HepG2 (cell line): ENCODE data around the gene SPOPL. TPM values are rescaled to one million over a fixed set of nuclear protein-coding genes. Genes with fewer than 3 reads are reported as not detected.

Experiments
- ATAC-seq: fragments of 200-7000 bp; cut with Tn5 transposase; 3 replicates; pipeline ENCODE4 v1.9.1; 2020; ENCODE audit warnings: mild to moderate bottlenecking, moderate library complexity
- BruUV-seq: library from RNA; stranded (reverse); fragments of 400-500 nt; replicated peaks from 2 replicates; lab custom pipeline; 2021; lab: Mats Ljungman, UMichigan
- CTCF ChIA-PET: fragments of 300-600 bp; formaldehyde crosslinking; extraction: SDS; loops from one replicate; lab custom pipeline; 2021; ENCODE audit warnings: low total read pairs, inconsistent platforms, low intra/inter-chr PET ratio; lab: Yijun Ruan, JAX
- POLR2A ChIA-PET: fragments of 350-600 bp; sonication (Branson Sonifier 250); formaldehyde crosslinking; loops from one replicate; lab custom pipeline; 2020; ENCODE audit warnings: antibody characterized with exemption, inconsistent platforms; lab: Yijun Ruan, JAX
- DNase-seq: peaks from one replicate; pipeline ENCODE4 v3.0.0-alpha.2; 2015; ENCODE audit warnings: low spot score
- FAIRE-seq: peaks from 3 replicates; lab custom pipeline; 2011; peaks lifted over from hg19 to GRCh38; lab: Jason Lieb, UNC
- H2AFZ ChIP-seq: one replicate; pipeline ENCODE4 v1.6.1; 2011; ENCODE audit warnings: low read length, inconsistent platforms
- H3K27ac ChIP-seq: fragments of 300-600 bp; 3 replicates; pipeline ENCODE4 v1.8.0; 2011; ENCODE audit warnings: mixed run types, mild to moderate bottlenecking, mixed read lengths, low read length, inconsistent platforms; ENCODE audit not compliant: insufficient read depth; ENCODE audit errors: extremely low read length
- H3K27me3 ChIP-seq, 2 experiments: fragments of 200-600 bp in 1 of 2; 2 replicates in 1 of 2; 3 replicates in 1 of 2; pipeline versions ENCODE4 v1.6.0 to v1.8.0; 2011; ENCODE audit warnings: low read length in 2 of 2, mild to moderate bottlenecking in 2 of 2, moderate library complexity in 2 of 2, inconsistent platforms in 1 of 2; ENCODE audit not compliant: insufficient read depth in 2 of 2, control insufficient read depth in 1 of 2
- H3K36me3 ChIP-seq, 2 experiments: fragments of 200-600 bp in 1 of 2; replicated peaks in 1 of 2; 2 replicates in 1 of 2; 3 replicates in 1 of 2; pipeline versions ENCODE4 v1.5.1 to v1.8.0; 2011; ENCODE audit warnings: low read length in 2 of 2, inconsistent platforms in 1 of 2; ENCODE audit not compliant: insufficient read depth in 2 of 2, control insufficient read depth in 1 of 2
- H3K4me1 ChIP-seq: 2 replicates; pipeline ENCODE4 v1.5.1; 2012; ENCODE audit warnings: low read length, inconsistent platforms; ENCODE audit not compliant: insufficient read depth
- H3K4me2 ChIP-seq: 2 replicates; pipeline ENCODE4 v1.6.0; 2011; ENCODE audit warnings: low read depth, low read length, inconsistent platforms
- H3K4me3 ChIP-seq, 3 experiments: fragments of 200-600 bp in 1 of 3; sonication (generic), shearing (Covaris generic) in 1 of 3; replicated peaks in 1 of 3; 2 replicates each; pipeline ENCODE4 v1.5.1; 2011 to 2016; ENCODE audit warnings: low read length in 3 of 3, inconsistent platforms in 2 of 3, low read depth in 2 of 3, mild to moderate bottlenecking in 2 of 3, control low read depth in 1 of 3, mixed read lengths in 1 of 3; ENCODE audit not compliant: insufficient read depth in 1 of 3
- H3K79me2 ChIP-seq: one replicate; pipeline ENCODE4 v1.6.1; 2011; ENCODE audit warnings: low read length, inconsistent platforms; ENCODE audit not compliant: insufficient read depth
- H3K9ac ChIP-seq: 2 replicates; pipeline ENCODE4 v1.6.0; 2011; ENCODE audit warnings: mild to moderate bottlenecking, low read depth, low read length, inconsistent platforms; ENCODE audit not compliant: insufficient read depth
- H3K9me3 ChIP-seq: 2 replicates; pipeline ENCODE4 v1.5.1; 2012; ENCODE audit warnings: mild to moderate bottlenecking, low read length
- H4K20me1 ChIP-seq: 2 replicates; pipeline ENCODE4 v1.6.0; 2011; ENCODE audit warnings: inconsistent platforms, mild to moderate bottlenecking, low read length, moderate library complexity; ENCODE audit not compliant: insufficient read depth
- ETV6 ChIP-seq: sonication (generic); formaldehyde crosslinking; conservative IDR thresholded peaks from 2 replicates; pipeline ENCODE4 v1.4.0; 2020; ENCODE audit warnings: missing genetic modification reagents
- KMT2B ChIP-seq: IDR thresholded peaks from 2 replicates; pipeline ENCODE4 v1.6.1; 2016; ENCODE audit warnings: missing genetic modification reagents, missing compliant biosample characterization
- MEIS2 ChIP-seq: sonication (generic); formaldehyde crosslinking; IDR thresholded peaks from 2 replicates; pipeline ENCODE4 v1.9.0; 2021; ENCODE audit warnings: mild to moderate bottlenecking, missing genetic modification reagents
- NPAS2 ChIP-seq: sonication (generic); formaldehyde crosslinking; IDR thresholded peaks from 2 replicates; pipeline ENCODE4 v1.8.0; 2022; ENCODE audit warnings: mild to moderate bottlenecking, missing genetic modification reagents, borderline replicate concordance
- SOX6 ChIP-seq, 2 experiments: fragments of 450-650 bp in 1 of 2; sonication (generic) in 1 of 2; formaldehyde crosslinking in 1 of 2; IDR thresholded peaks; 2 replicates each; pipeline versions ENCODE4 v1.4.0 to v1.6.1; 2017 to 2020; ENCODE audit warnings: antibody characterized with exemption in 1 of 2, mild to moderate bottlenecking in 1 of 2, missing genetic modification reagents in 1 of 2
- STAG1 ChIP-seq: sonication (generic); formaldehyde crosslinking; IDR thresholded peaks from 2 replicates; pipeline ENCODE4 v1.4.0; 2020; ENCODE audit warnings: missing genetic modification reagents
- TBX2 ChIP-seq: sonication (generic); formaldehyde crosslinking; IDR thresholded peaks from 2 replicates; pipeline ENCODE4 v1.5.0; 2020; ENCODE audit warnings: missing genetic modification reagents, mild to moderate bottlenecking, borderline replicate concordance
- TCF7 ChIP-seq: sonication (generic); IDR thresholded peaks from 2 replicates; pipeline ENCODE4 v1.6.1; 2016; ENCODE audit warnings: antibody characterized with exemption, low read depth
- TMF1 ChIP-seq: sonication (generic); formaldehyde crosslinking; IDR thresholded peaks from 2 replicates; pipeline ENCODE4 v1.8.1; 2022; ENCODE audit warnings: low read depth, missing genetic modification reagents
- TOPORS ChIP-seq: sonication (generic); formaldehyde crosslinking; IDR thresholded peaks from 2 replicates; pipeline ENCODE4 v1.8.0; 2023; ENCODE audit warnings: mild to moderate bottlenecking, missing genetic modification reagents
- ZEB1 ChIP-seq: IDR thresholded peaks from 2 replicates; pipeline ENCODE4 v1.6.1; 2012; ENCODE audit warnings: mild to moderate bottlenecking, low read depth, inconsistent platforms; ENCODE audit not compliant: insufficient replicate concordance
- ZKSCAN1 ChIP-seq: fragments of 150-350 bp; IDR thresholded peaks from 2 replicates; pipeline ENCODE4 v1.6.1; 2014; ENCODE audit warnings: low read length
- ZNF296 ChIP-seq: sonication (generic); formaldehyde crosslinking; conservative IDR thresholded peaks from 2 replicates; pipeline ENCODE4 v1.5.0; 2020; ENCODE audit warnings: mild to moderate bottlenecking, missing genetic modification reagents
- ZNF572 ChIP-seq: sonication (generic); formaldehyde crosslinking; IDR thresholded peaks from 2 replicates; pipeline ENCODE4 v1.5.1; 2020; ENCODE audit warnings: mild to moderate bottlenecking, missing genetic modification reagents
- ZNF605 ChIP-seq: sonication (generic); formaldehyde crosslinking; IDR thresholded peaks from 2 replicates; pipeline ENCODE4 v1.8.0; 2022; ENCODE audit warnings: mild to moderate bottlenecking, missing genetic modification reagents
- ZSCAN31 ChIP-seq: sonication (generic); formaldehyde crosslinking; IDR thresholded peaks from 2 replicates; pipeline ENCODE4 v1.5.0; 2020; ENCODE audit warnings: low read depth, mild to moderate bottlenecking, missing genetic modification reagents
- WGBS: methylation state at CpG from one replicate; pipeline ENCODE4 v1.1.6; 2017; ENCODE audit warnings: low lambda C conversion rate; 5-methylcytosine and 5-hydroxymethylcytosine counted together
- in situ Hi-C: cut with HindIII; loops from 2 replicates; pipeline ENCODE4 v1.10.0; 2017; ENCODE audit warnings: low pct_unique_long_range_greater_than_20kb; ENCODE audit not compliant: extremely low pct_ligation_motif_present
- intact Hi-C: fragments of 100-400 bp; cut with micrococcal nuclease; formaldehyde crosslinking; loops from one replicate; pipeline ENCODE4 v1.10.0; 2022; ENCODE audit not compliant: unreplicated experiment
- polyA plus RNA-seq, 8 experiments: library from polyadenylated mRNA; depleted of rRNA in 3 of 8; stranded (reverse) in 7 of 8; unstranded in 1 of 8; fragments of >200 nt; fragmentation: Illumina TruSeq in 4 of 8; extraction: Trizol in 4 of 8; gene quantifications; 2 replicates each; pipeline versions ENCODE4 v1.2.1 to v1.2.3, GENCODE V29; 2011 to 2016; ENCODE audit warnings: low read depth in 4 of 8, missing spikeins in 1 of 8, mixed read lengths in 1 of 8; ENCODE audit not compliant: insufficient read depth in 1 of 8
- total RNA-seq, 5 experiments: library from RNA; depleted of rRNA; stranded (reverse); fragments of >200 nt; fragmentation: Illumina TruSeq; extraction: Trizol; gene quantifications; 2 replicates each; pipeline ENCODE4 v1.2.3, GENCODE V29; 2016; ENCODE audit warnings: low read depth in 1 of 5
- TF ChIP-seq, protein P1 (sequence below): sonication (generic); formaldehyde crosslinking; IDR thresholded peaks from 2 replicates; pipeline ENCODE4 v1.5.1; 2020; ENCODE audit warnings: mild to moderate bottlenecking, moderate library complexity, missing genetic modification reagents
- TF ChIP-seq, protein P2 (sequence below): sonication (generic); formaldehyde crosslinking; IDR thresholded peaks from 2 replicates; pipeline ENCODE4 v1.4.0; 2020; ENCODE audit warnings: missing genetic modification reagents

Gene SPOPL
- total and polyA plus RNA-seq, 2 of the 13 experiments (the other 11 are each of a cell fraction or from before 2014, with no cell fraction given): 12.6 to 51.6 TPM

DNA sequence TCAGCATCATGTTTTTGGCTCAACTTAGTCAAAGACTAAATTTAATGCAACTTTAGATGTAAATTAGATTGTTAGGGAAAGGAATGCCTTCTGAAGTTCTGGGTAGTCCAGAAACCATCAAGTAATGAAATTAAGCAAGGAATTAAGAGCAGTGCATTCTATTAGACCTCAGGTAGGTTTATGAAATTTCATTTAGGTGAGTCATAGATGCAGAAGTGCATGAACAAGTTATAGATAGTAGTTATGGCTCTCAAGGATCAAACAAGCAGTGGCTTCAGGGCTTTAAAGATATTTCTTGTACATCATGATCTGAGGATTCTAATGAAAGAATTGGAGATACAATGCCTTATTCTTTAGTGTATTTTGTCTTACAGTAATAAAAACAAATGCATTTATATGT lies 25.4 kb upstream of the SPOPL start:
- ATAC-seq: no peak
- CTCF ChIA-PET: no interaction called here

DNA sequence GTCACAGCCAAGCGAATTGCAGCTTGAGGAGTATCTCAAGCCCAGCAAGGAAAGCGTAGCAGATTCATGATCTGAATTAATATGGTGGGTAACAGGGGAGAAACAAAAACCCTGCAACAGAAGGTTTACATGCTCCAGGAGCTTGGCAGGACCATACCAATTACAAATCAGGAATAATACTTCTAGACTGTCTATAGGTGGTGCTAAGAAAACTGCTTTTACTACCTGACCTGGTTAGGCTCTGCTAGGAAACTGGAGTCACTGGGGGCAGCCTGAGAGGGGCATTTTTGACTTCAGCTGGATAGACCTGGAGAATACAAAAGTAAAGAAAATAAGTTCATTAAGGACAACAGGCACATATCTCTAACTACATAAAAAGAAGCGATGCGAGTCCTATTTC lies 24.6 kb upstream of the SPOPL start:
- intact Hi-C loops (loop anchor here (5.0 kb wide), 1 partner anchor 310 kb away; no protein-coding TSS in a partner anchor), in situ Hi-C loops (no loop called here)
- H2AFZ ChIP-seq: no peak overlapping the region
- H4K20me1 ChIP-seq: no peaks in the 10 kb centered on the region
- no peak for FAIRE-seq
- H3K9me3 ChIP-seq: no peaks in the 10 kb centered on the region
- H3K79me2 ChIP-seq: no peaks in the 10 kb centered on the region
- no peak overlapping the region for H3K27ac ChIP-seq
- peak; percentile 30 for DNase-seq
- H3K4me2 ChIP-seq: no peak overlapping the region
- H3K9ac ChIP-seq: no peak overlapping the region
- ATAC-seq: peak; percentile 93
- peaks cover 23% of the 10 kb centered on the region for H3K4me1 ChIP-seq
- ChIA-PET CTCF (no interaction called here), POLR2A (interaction anchor here (0.8 to 1.2 kb wide), 3 partner anchors 14 to 26 kb away, joined by 3 to 4 read pairs (median 3); partner anchors contain the start of gene SPOPL)
- no peaks in the 10 kb centered on the region for H3K27me3 ChIP-seq
- H3K36me3 ChIP-seq: no peaks in the 10 kb centered on the region
- WGBS: 93% methylated on average over 4 of the region's 4 CpGs
- H3K4me3 ChIP-seq: no peak overlapping the region
- BruUV-seq: no TSS peak
- peak; percentile 33; the same call in 1 of the 2 replicates for TF ChIP-seq TBX2
- no peak for TF ChIP-seq TCF7
- TF ChIP-seq NPAS2 (CRISPR knock-in tag): no peak
- no peak for TF ChIP-seq ZNF605 (CRISPR knock-in tag)
- TF ChIP-seq ZNF572 (CRISPR knock-in tag): no peak
- TF ChIP-seq ETV6: no peak
- TF ChIP-seq ZSCAN31 (CRISPR knock-in tag): no peak
- TF ChIP-seq MEIS2 (CRISPR knock-in tag): no peak
- no peak for TF ChIP-seq KMT2B (CRISPR knock-in tag)
- no peak for TF ChIP-seq SOX6 (IDR thresholded peaks at IDR 0.05)
- TF ChIP-seq SOX6 (CRISPR knock-in tag; IDR thresholded peaks at IDR 0.05): peak; percentile 17; the same call in 1 of the 2 replicates
- TF ChIP-seq STAG1 (CRISPR knock-in tag): peak; percentile 71
- TF ChIP-seq, protein P1, sequence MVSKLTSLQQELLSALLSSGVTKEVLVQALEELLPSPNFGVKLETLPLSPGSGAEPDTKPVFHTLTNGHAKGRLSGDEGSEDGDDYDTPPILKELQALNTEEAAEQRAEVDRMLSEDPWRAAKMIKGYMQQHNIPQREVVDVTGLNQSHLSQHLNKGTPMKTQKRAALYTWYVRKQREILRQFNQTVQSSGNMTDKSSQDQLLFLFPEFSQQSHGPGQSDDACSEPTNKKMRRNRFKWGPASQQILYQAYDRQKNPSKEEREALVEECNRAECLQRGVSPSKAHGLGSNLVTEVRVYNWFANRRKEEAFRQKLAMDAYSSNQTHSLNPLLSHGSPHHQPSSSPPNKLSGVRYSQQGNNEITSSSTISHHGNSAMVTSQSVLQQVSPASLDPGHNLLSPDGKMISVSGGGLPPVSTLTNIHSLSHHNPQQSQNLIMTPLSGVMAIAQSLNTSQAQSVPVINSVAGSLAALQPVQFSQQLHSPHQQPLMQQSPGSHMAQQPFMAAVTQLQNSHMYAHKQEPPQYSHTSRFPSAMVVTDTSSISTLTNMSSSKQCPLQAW: no peak
- TF ChIP-seq, protein P2, sequence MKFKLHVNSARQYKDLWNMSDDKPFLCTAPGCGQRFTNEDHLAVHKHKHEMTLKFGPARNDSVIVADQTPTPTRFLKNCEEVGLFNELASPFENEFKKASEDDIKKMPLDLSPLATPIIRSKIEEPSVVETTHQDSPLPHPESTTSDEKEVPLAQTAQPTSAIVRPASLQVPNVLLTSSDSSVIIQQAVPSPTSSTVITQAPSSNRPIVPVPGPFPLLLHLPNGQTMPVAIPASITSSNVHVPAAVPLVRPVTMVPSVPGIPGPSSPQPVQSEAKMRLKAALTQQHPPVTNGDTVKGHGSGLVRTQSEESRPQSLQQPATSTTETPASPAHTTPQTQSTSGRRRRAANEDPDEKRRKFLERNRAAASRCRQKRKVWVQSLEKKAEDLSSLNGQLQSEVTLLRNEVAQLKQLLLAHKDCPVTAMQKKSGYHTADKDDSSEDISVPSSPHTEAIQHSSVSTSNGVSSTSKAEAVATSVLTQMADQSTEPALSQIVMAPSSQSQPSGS (CRISPR knock-in tag): no peak
- no peak for TF ChIP-seq TMF1

More for the DNA sequence above, 25.4 kb upstream of the SPOPL start:
- no peaks in the 10 kb centered on the region for H3K9me3 ChIP-seq
- H4K20me1 ChIP-seq: no peaks in the 10 kb centered on the region
- TF ChIP-seq ZKSCAN1: no peak
- no peak for TF ChIP-seq TOPORS (CRISPR knock-in tag)
- TF ChIP-seq ZNF296 (CRISPR knock-in tag): no peak
- TF ChIP-seq ZEB1: no peak
- H3K27ac ChIP-seq: no peak overlapping the region
- BruUV-seq: no TSS peak
- no peak overlapping the region for H3K9ac ChIP-seq
- peaks cover 23% of the 10 kb centered on the region for H3K4me1 ChIP-seq
- H3K36me3 ChIP-seq: no peaks in the 10 kb centered on the region
- no peak for FAIRE-seq
- H3K27me3 ChIP-seq: no peaks in the 10 kb centered on the region
- POLR2A ChIA-PET: interaction anchor here (0.8 to 1.2 kb wide), 3 partner anchors 15 to 26 kb away, joined by 3 to 4 read pairs (median 3); partner anchors contain the start of gene SPOPL
- in situ Hi-C loops: no loop called here
- intact Hi-C loops: loop anchor here (5.0 kb wide), 1 partner anchor 311 kb away; no protein-coding TSS in a partner anchor
- H3K79me2 ChIP-seq: no peaks in the 10 kb centered on the region
- no peak overlapping the region for H2AFZ ChIP-seq
- H3K4me2 ChIP-seq: no peak overlapping the region
- H3K4me3 ChIP-seq: no peak overlapping the region
- DNase-seq: no peak
